Keratinocyte (primary cell): ENCODE results near the gene CCL13. TPM values are rescaled to one million over a fixed set of nuclear protein-coding genes. Genes with fewer than 3 reads are reported as not detected.

ENCODE experiments used
- DNase-seq: peaks from one replicate; pipeline ENCODE4 v3.0.0-alpha.2; 2011; ENCODE audit warnings: low read depth, missing footprints, low spot score
- FAIRE-seq: peaks from 2 replicates; lab custom pipeline; 2011; peaks lifted over from hg19 to GRCh38; lab: Jason Lieb, UNC
- H2AFZ ChIP-seq: 2 replicates; pipeline ENCODE4 v1.6.0; 2012; ENCODE audit warnings: low read length, control low read depth, inconsistent platforms; ENCODE audit not compliant: control insufficient read depth
- H3K27ac ChIP-seq: 2 replicates; pipeline ENCODE4 v1.5.1; 2011; ENCODE audit warnings: low read length; ENCODE audit not compliant: control insufficient read depth, insufficient read depth
- H3K27me3 ChIP-seq: 3 replicates; pipeline ENCODE4 v1.6.0; 2011; ENCODE audit warnings: low read length; ENCODE audit not compliant: control insufficient read depth, insufficient read depth; ENCODE audit errors: extremely low read depth
- H3K36me3 ChIP-seq, 2 experiments: 2 replicates in 1 of 2; 3 replicates in 1 of 2; pipeline ENCODE4 v1.5.1; 2011; ENCODE audit warnings: low read length in 2 of 2, mild to moderate bottlenecking in 1 of 2; ENCODE audit not compliant: control insufficient read depth in 2 of 2, insufficient read depth in 2 of 2; ENCODE audit errors: extremely low read depth in 1 of 2
- H3K4me1 ChIP-seq: 3 replicates; pipeline ENCODE4 v1.5.1; 2011; ENCODE audit warnings: low read length; ENCODE audit not compliant: control insufficient read depth, insufficient read depth; ENCODE audit errors: extremely low read depth
- H3K4me2 ChIP-seq: 3 replicates; pipeline ENCODE4 v1.6.0; 2011; ENCODE audit warnings: low read depth, low read length; ENCODE audit not compliant: control insufficient read depth, insufficient read depth; ENCODE audit errors: extremely low read depth
- H3K4me3 ChIP-seq, 3 experiments: fragments of 200-600 bp in 1 of 3; sonication (generic) in 1 of 3; 2 replicates in 2 of 3; 3 replicates in 1 of 3; pipeline ENCODE4 v1.5.1; 2011 to 2016; ENCODE audit warnings: low read length in 3 of 3, mild to moderate bottlenecking in 3 of 3, control low read depth in 2 of 3, inconsistent platforms in 1 of 3, low read depth in 1 of 3, mixed read lengths in 1 of 3, mixed run types in 1 of 3, moderate library complexity in 1 of 3; ENCODE audit not compliant: control insufficient read depth in 2 of 3, insufficient read depth in 2 of 3; ENCODE audit errors: extremely low read depth in 1 of 3
- H3K79me2 ChIP-seq: 2 replicates; pipeline ENCODE4 v1.6.0; 2012; ENCODE audit warnings: low read length; ENCODE audit not compliant: control insufficient read depth, insufficient read depth
- H3K9ac ChIP-seq: 3 replicates; pipeline ENCODE4 v1.6.0; 2011; ENCODE audit warnings: low read length; ENCODE audit not compliant: control insufficient read depth, insufficient read depth; ENCODE audit errors: extremely low read depth
- H3K9me1 ChIP-seq: 3 replicates; pipeline ENCODE4 v1.6.0; 2011; ENCODE audit warnings: low read length; ENCODE audit not compliant: control insufficient read depth, insufficient read depth; ENCODE audit errors: extremely low read depth
- H3K9me3 ChIP-seq: 2 replicates; pipeline ENCODE4 v1.5.1; 2012; ENCODE audit warnings: low read depth, low read length; ENCODE audit not compliant: control insufficient read depth
- H4K20me1 ChIP-seq: 3 replicates; pipeline ENCODE4 v1.6.0; 2011; ENCODE audit warnings: low read length; ENCODE audit not compliant: control insufficient read depth, insufficient read depth; ENCODE audit errors: extremely low read depth
- CTCF ChIP-seq, 3 experiments: IDR thresholded peaks in 1 of 3; conservative IDR thresholded peaks in 1 of 3; optimal IDR thresholded peaks in 1 of 3; 2 replicates in 2 of 3; 3 replicates in 1 of 3; pipeline versions ENCODE3 to v1.5.1; 2011; ENCODE audit warnings: low read length in 3 of 3, mild to moderate bottlenecking in 3 of 3, moderate library complexity in 2 of 3, control low read depth in 1 of 3, inconsistent platforms in 1 of 3; ENCODE audit not compliant: insufficient read depth in 2 of 3; ENCODE audit errors: extremely low read depth in 1 of 3
- EZH2 ChIP-seq: IDR thresholded peaks from one replicate; pipeline ENCODE4 v1.6.1; 2012; ENCODE audit warnings: inconsistent platforms, mild to moderate bottlenecking, low read length, moderate library complexity
- dilution Hi-C: fragments of 300-500 bp; cut with MboI; formaldehyde crosslinking; loops from one replicate; pipeline ENCODE4 v1.7.0; 2020; ENCODE audit warnings: low sequenced_read_pairs; ENCODE audit not compliant: extremely low pct_ligation_motif_present
- polyA plus RNA-seq, 5 experiments: library from polyadenylated mRNA; depleted of rRNA in 3 of 5; stranded (reverse) in 3 of 5; stranded (forward) in 1 of 5; unstranded in 1 of 5; fragments of >200 nt; gene quantifications; 1 replicate in 1 of 5; 2 replicates in 3 of 5; 3 replicates in 1 of 5; pipeline versions ENCODE4 v1.2.1 to v1.2.3, GENCODE V29; 2011 to 2012; ENCODE audit warnings: missing spikeins in 2 of 5, low read depth in 1 of 5, low replicate concordance in 1 of 5

Gene CCL13
- polyA plus RNA-seq, 1 donor (not counting 4 experiments of a cell fraction or from before 2014, with no cell fraction given), result not detected

GRCh38 chr17:34368196-34368945, 12.1 kb downstream of the CCL13 start:
- no peaks in the 10 kb centered on the region for H3K27me3 ChIP-seq
- no peak for DNase-seq
- FAIRE-seq, result no peak
- H3K4me3 ChIP-seq, result no peak overlapping the region
- H3K9ac ChIP-seq, result no peak overlapping the region
- TF ChIP-seq CTCF (optimal IDR thresholded peaks at IDR 0.05 in 1 of 3, IDR thresholded peaks at IDR 0.05 in 1 of 3, conservative IDR thresholded peaks at IDR 0.05 in 1 of 3; ENCODE audit: extremely low read depth in 1 of 3, insufficient read depth in 2 of 3, low read length in 3 of 3) (no peak), EZH2 (no peak)
- H4K20me1 ChIP-seq, result no peaks in the 10 kb centered on the region
- peaks cover 6% of the 10 kb centered on the region for H3K4me1 ChIP-seq
- dilution Hi-C loops, result loop anchor here (25.0 kb wide), 1 partner anchor 156 kb away; no protein-coding TSS in a partner anchor
- no peak overlapping the region for H2AFZ ChIP-seq
- H3K27ac ChIP-seq, result no peak overlapping the region
- H3K9me3 ChIP-seq, result no peaks in the 10 kb centered on the region
- no peaks in the 10 kb centered on the region for H3K9me1 ChIP-seq
- no peaks in the 10 kb centered on the region for H3K36me3 ChIP-seq
- no peak overlapping the region for H3K4me2 ChIP-seq
- no peaks in the 10 kb centered on the region for H3K79me2 ChIP-seq

- H3K4me2 ChIP-seq, result no peak overlapping the region
- no peak overlapping the region for H3K9ac ChIP-seq
- no peak overlapping the region for H3K27ac ChIP-seq
- no peaks in the 10 kb centered on the region for H3K9me1 ChIP-seq
- peaks cover 6% of the 10 kb centered on the region for H3K4me1 ChIP-seq
- H3K27me3 ChIP-seq, result no peaks in the 10 kb centered on the region
- H4K20me1 ChIP-seq, result no peaks in the 10 kb centered on the region
- H3K79me2 ChIP-seq, result no peaks in the 10 kb centered on the region
- FAIRE-seq, result no peak
- H3K36me3 ChIP-seq, result no peaks in the 10 kb centered on the region
- TF ChIP-seq CTCF (optimal IDR thresholded peaks at IDR 0.05 in 1 of 3, IDR thresholded peaks at IDR 0.05 in 1 of 3, conservative IDR thresholded peaks at IDR 0.05 in 1 of 3; ENCODE audit: extremely low read depth in 1 of 3, insufficient read depth in 2 of 3, low read length in 3 of 3), result no peak
- no peak for DNase-seq
- dilution Hi-C loops, result loop anchor here (25.0 kb wide), 1 partner anchor 157 kb away; no protein-coding TSS in a partner anchor
- H2AFZ ChIP-seq, result no peak overlapping the region
- no peaks in the 10 kb centered on the region for H3K9me3 ChIP-seq
- H3K4me3 ChIP-seq, result no peak overlapping the region
Measured at GRCh38 chr17:34368946-34369500, 12.7 kb downstream of the CCL13 start.
